Pons (tissue), 1 donor: Measurements from ENCODE around the gene PPP4R4.
"Not testable (repeated sequence)": the region's sequence is repeated elsewhere in the genome, so short reads cannot be mapped to it uniquely, and the experiment has no call there.

ENCODE experiments used
- DNase-seq: peaks from one replicate; pipeline ENCODE4 v3.0.0-alpha.2; 2016; ENCODE audit warnings: low spot score

PPP4R4 gene

GRCh38 chr14:94180655-94181271, 6.6 kb downstream of the PPP4R4 start:
- DNase-seq = peak; percentile 80

DNA sequence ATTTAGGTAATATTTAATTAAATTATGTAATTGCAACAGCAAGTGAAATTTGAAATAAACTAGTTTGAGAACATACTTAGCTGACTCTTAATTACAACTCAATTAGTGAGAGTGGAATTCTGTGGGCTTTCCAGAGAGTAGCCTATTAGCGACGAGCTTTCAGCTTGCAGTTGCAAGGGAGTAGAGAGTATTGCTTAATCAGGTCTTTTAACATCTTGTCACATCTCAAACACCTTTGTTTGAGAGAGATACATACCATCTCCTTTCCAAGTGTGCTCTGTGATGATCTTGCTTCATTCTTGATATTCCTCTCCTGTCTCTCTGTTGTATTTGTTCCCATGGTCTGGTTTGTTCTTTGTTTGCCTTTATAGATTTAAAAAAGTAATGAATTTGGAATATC, 7.7 kb downstream of the PPP4R4 start:
- DNase-seq = no peak

DNA sequence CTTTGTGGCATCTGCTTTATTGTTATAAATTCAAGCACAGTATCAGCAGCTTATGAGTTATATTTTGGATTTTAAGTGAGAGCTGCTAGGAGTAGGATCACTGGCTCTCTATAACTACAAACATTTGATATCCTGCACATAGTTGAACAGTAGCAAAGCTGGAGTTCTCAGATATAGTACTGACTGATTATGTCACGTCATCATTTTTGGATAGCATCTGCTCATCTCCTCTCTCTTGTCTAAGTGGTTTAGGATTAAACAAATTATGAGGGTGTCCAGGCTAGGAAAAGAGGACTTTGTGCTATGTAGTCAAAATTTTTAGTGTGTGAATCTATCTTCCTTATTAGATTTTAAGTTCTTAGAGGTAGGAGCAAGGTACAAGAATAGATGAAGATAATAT, 18.4 kb downstream of the PPP4R4 start:
- no peak for DNase-seq

- no peak for DNase-seq
These were observed 19.7 kb downstream of the PPP4R4 start for GRCh38 chr14:94193776-94194175.

- no peak for DNase-seq
These were observed 21.9 kb downstream of the PPP4R4 start for GRCh38 chr14:94196057-94196456.

DNA sequence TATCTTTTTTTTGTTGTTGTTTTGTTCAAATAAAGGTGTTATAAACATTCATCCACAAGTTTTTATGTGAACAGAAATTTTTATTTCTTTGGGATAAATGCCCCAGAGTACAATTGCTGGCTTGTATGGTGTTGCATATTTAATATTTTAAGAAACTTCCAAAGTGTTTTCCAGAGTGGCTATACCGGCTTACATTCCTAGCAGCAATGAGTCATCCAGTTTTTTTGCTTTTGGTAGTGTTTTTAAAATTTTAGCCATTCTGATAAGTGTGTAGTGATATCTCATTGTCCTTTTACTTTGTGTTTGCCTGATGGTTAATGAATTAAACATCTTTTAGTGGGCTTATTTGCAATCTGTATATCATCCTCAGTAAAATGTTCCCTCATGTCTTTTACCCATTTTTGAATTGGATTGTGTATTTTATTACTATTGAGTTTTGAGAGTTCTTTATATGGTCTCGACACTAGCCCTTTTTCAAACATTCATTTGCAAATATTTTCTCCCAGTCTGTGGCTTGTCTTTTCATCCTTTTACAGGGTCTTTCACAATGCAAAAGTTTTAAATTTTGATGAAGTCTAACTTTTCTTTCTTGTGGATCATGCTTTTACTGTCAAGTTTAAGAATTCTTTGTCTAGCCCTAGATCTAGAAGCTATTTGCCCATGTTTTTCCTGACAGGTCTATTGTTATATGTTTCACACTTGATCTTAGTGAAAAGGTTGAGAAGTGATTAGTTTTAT, 29.5 kb downstream of the PPP4R4 start:
- no peak for DNase-seq

GRCh38 chr14:94213021-94213420, 38.9 kb downstream of the PPP4R4 start:
- DNase-seq = no peak

DNA sequence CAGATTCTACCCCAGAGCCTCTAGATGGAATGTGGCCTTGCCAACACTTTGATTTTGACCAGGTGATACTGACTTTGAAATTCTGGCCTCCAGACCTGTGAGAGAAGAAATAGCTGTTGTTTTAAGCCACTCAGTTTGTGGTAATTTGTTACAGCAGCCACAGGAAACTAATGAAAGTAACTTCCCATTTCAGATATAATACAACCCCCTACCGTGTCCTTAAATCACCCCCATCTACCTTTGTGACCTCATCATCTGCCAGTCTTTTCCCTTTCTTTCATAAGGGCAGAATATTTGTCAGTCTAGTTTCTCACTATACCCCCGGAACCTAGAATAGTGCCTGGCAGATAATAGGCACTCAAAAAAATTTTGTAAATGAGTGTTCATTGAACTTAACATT, 39.6 kb downstream of the PPP4R4 start:
- DNase-seq = no peak

DNA sequence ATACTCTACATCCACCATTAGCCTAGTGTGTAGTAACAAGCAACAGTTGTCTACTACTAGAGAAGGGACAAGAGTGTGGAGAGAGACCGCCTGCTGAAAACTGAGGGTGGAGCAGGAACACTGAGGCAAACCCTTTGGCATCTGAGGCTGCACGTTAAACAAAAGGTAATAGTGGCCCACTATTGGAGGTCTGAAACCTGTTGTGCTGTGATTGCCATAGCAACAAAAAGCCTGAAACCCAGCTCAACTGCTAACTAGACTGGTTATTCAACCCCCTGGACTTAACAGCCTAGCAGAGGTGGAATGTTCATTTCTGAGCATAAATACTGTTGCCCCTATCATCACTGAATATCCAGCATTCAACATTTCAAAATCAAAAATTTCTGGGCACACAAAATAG, 43.0 kb downstream of the PPP4R4 start:
- no peak for DNase-seq

DNA sequence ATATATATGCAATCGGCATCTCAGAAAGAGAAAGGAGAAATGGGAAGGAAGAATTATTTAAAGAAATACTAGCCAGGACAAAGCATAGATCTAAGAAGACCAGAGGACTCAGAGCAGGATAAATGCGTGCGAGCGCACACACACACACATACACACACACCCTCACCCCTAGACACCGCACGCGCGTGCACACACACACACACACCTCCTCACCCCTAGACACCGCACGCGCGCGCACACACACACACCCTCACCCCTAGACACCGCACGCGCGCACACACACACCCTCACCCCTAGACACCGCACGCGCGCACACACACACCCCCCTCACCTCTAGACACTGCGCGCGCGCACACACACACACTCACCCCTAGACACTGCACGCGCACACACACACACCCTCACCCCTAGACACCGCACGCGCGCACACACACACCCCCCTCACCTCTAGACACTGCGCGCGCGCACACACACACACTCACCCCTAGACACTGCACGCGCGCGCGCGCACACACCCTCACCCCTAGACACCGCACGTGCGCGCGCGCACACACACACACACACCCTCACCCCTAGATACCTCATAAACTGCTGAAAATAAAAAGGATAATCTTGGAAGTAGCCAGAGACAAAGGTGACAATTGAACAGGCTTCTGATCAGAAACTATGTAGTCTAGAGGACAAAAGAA, 44.2 kb downstream of the PPP4R4 start:
- DNase-seq = not testable (repeated sequence)

- DNase-seq = no peak
These were observed 49.9 kb downstream of the PPP4R4 start for GRCh38 chr14:94224040-94224439.

DNA sequence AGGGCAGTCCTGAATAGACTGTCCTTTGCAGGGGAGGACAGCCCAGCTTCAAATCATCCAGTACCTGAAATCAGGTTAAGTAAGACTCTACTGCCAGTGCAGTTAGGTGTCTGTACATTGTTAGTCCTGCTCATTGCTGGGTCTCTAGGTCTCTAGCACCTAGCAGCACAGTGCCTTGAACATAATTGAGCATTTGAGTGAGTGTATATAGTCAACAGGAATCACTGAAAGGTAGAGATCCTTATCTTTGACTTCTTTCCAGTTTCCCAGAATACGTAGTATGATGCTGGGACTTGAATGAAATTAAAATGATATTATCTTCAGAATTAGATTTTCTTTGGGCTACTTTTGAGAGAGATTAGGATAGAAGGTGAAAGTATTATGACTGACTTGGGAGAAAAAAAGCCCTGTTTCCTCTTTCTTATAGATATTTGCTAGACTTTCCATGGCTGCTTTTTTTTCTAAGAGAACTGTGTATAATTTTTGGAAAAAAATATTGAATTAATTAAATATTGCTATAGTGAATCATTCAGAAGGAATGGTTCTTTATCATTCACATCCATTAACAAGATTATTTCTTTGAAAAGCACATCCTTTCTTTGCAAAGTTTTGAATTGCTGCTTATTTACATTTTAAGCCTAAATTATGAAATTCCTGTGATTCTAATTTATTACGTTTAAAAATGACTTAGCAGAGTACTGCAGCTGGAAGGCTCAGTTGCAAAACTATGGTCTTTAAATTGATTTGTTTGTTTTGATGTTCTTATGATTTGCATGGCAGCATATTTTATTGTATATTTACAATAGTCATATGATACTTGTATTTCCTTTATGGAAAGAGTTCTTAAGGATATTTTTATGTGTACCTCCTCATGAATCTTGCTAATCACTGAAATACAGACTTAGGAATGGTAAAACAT, 51.6 kb downstream of the PPP4R4 start:
- no peak for DNase-seq

DNA sequence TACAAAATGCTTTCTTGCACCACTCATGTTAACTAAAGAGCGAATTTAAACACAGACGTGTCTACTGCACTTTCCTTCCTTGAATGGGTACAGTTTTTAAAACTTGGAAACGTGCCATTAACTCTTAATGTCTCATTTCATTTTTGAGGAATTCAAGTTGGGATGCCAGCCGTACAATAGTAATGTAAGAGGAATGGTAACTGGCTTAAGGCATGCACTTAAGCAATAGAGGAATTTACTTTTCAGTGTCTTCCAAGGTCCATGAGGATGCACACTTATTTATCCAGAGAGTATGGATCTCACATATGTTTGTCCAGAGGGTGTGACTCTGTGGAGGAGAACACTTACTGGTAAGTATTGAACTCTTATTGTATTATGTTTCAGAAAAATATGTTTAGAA, 52.9 kb downstream of the PPP4R4 start:
- DNase-seq = no peak

DNA sequence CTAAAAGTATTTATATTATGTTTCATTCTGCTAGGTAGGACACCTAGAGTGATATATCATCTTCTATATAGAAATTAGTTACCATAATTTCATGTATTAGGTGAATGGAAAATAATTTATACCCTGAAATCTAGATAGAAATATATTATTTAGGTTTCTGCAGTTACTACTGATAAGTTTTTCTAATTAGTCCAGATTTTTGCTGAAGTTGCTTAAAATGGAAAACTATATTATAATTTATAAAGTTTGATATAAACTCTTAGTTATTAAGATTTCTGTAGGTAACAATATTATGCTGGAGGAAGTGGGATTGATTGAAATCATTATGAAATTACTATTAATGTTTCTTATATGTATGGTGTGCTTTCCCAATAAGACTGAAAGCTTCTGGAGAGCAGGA, 62.9 kb downstream of the PPP4R4 start:
- DNase-seq = no peak

GRCh38 chr14:94237983-94238382, 63.9 kb downstream of the PPP4R4 start:
- DNase-seq = no peak

DNA sequence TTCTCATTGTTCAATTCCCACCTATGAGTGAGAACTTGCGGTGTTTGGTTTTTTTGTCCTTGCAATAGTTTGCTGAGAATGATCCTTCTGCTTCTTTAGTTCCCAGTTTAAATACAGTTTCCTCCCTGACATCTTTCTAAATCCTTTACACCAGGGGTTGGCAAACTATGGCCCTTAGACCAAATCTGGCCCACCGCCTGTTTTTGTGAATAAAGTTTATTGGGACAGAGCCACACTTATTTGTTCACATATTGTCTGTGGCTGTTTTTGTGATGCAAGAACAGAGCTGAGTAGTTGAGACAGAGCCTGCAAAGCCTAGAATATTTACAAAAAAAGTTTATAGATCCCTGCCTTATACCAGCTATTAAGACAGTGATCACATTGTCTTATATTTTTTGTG, 65.3 kb downstream of the PPP4R4 start:
- DNase-seq = peak; percentile 4

DNA sequence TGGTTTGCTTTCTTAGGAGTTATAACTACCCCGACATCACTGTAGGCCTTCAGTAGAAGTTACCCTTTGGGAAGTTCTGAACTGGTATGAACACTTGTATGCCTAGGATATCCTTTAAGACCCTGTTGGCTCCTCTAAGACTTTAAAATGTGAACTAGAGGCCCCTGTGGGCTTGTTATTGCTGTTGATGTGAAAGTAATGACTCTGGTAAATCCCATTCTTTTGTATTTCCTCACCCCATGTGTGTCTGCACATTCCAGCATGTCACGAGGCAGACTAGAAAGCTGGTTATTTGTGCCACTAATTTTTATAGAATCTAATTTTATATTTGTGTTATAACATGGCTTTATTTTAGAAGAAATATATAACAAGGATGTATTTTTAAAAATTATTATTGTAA, 70.1 kb downstream of the PPP4R4 start:
- no peak for DNase-seq

DNA sequence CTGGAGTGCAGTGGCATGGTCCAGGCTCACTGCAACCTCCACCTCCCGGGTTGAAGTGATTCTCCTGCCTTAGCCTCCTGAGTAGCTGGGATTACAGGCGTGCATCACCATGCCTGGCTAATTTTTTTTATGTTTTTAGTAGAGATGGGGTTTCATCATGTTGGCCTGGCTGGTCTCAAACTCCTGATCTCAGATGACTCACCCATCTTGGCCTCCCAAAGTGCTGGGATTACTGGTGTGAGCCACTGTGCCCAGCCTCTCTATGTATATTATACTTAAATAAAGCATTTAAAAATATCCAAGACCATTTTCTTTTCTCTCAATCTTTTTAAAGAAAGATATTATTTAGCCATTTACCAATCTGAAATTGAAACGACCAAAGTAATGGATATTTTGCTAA, 90.1 kb downstream of the PPP4R4 start:
- not testable (repeated sequence) for DNase-seq

GRCh38 chr14:94267352-94267751, 93.2 kb downstream of the PPP4R4 start:
- DNase-seq = no peak

GRCh38 chr14:94268582-94268981, 94.5 kb downstream of the PPP4R4 start:
- peak; percentile 5 for DNase-seq

DNA sequence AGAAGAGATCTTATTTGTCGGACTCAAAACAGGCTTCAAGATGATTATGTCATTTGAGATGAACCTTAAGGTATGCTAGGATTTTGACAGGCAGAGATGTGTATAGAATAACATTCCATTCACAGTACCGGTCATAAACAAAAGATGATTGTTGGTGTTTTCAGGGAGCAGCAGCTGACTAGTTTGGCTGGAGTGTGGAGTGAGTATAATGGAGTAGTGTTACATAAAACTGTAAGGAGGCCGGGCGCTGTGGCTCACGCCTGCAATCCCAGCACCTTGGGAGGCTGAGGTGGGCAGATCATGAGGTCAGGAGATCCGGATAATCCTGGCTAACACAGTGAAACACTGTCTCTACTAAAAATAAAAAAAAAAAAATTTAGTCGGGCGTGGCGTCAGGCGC, 95.0 kb downstream of the PPP4R4 start:
- DNase-seq = peak; percentile 97

- not testable (repeated sequence) for DNase-seq
These were observed 102.9 kb downstream of the PPP4R4 start for GRCh38 chr14:94276898-94277561.
